Fibroblast of villous mesenchyme (primary cell): ENCODE results near the gene PRSS38. TPM values are rescaled to one million over a fixed set of nuclear protein-coding genes. Genes with fewer than 3 reads are reported as not detected.

Experiments used
- DNase-seq: peaks from one replicate; pipeline ENCODE4 v3.0.0-alpha.2; 2010; ENCODE audit warnings: low read depth
- H3K4me3 ChIP-seq: 2 replicates; pipeline ENCODE4 v1.5.1; 2011; ENCODE audit warnings: low read depth, mild to moderate bottlenecking, low read length
- CTCF ChIP-seq: IDR thresholded peaks from 2 replicates; pipeline ENCODE4 v1.5.1; 2012; ENCODE audit warnings: low read depth, mild to moderate bottlenecking, low read length; ENCODE audit not compliant: insufficient read depth
- total RNA-seq: library from RNA; depleted of rRNA; stranded (reverse); fragments of >200 nt; gene quantifications from 2 replicates; pipeline ENCODE4 v1.2.3, GENCODE V29; 2012

Gene PRSS38
- total RNA-seq, 1 donor: not detected

- no peak for DNase-seq
- no peak for TF ChIP-seq CTCF
- H3K4me3 ChIP-seq: no peak overlapping the region
These were observed 73.8 kb downstream of the PRSS38 start for GRCh38 chr1:227889047-227889862.

- no peak for DNase-seq
- no peak overlapping the region for H3K4me3 ChIP-seq
- TF ChIP-seq CTCF: no peak
These were observed 74.5 kb downstream of the PRSS38 start for GRCh38 chr1:227889863-227890405.

GRCh38 chr1:227890451-227891222 lies 75.2 kb downstream of the PRSS38 start:
- no peak for DNase-seq
- TF ChIP-seq CTCF: no peak
- H3K4me3 ChIP-seq: no peak overlapping the region

- DNase-seq: no peak
- H3K4me3 ChIP-seq: no peak overlapping the region
- no peak for TF ChIP-seq CTCF
These were observed 75.9 kb downstream of the PRSS38 start for GRCh38 chr1:227891223-227891954.

GRCh38 chr1:227891955-227892488 lies 76.5 kb downstream of the PRSS38 start:
- no peak for TF ChIP-seq CTCF
- no peak overlapping the region for H3K4me3 ChIP-seq
- DNase-seq: no peak
